Measurements from ENCODE around the gene CHCT1.

CHCT1 gene

GRCh38 chr17:60442271-60443173 lies 20.2 kb downstream of the CHCT1 start:
- DNase-seq (ENCODE audit: low spot score) = no peak

GRCh38 chr17:60443713-60444112 lies 21.4 kb downstream of the CHCT1 start:
- no peak for DNase-seq (ENCODE audit: low spot score)

- DNase-seq (ENCODE audit: low spot score) = no peak
These were observed 22.9 kb downstream of the CHCT1 start for GRCh38 chr17:60445144-60445543.

GRCh38 chr17:60447375-60447774 lies 25.1 kb downstream of the CHCT1 start:
- DNase-seq (ENCODE audit: low spot score) = no peak

GRCh38 chr17:60451071-60451470 lies 28.8 kb downstream of the CHCT1 start:
- DNase-seq (ENCODE audit: low spot score) = no peak

GRCh38 chr17:60451965-60452364 lies 29.7 kb downstream of the CHCT1 start:
- DNase-seq (ENCODE audit: low spot score) = no peak

GRCh38 chr17:60455378-60455777 lies 33.1 kb downstream of the CHCT1 start:
- DNase-seq (ENCODE audit: low spot score) = no peak

GRCh38 chr17:60457148-60457547 lies 34.9 kb downstream of the CHCT1 start:
- DNase-seq (ENCODE audit: low spot score) = no peak

GRCh38 chr17:60461584-60461983 lies 39.3 kb downstream of the CHCT1 start:
- DNase-seq (ENCODE audit: low spot score) = no peak

- DNase-seq (ENCODE audit: low spot score) = no peak
These were observed 41.0 kb downstream of the CHCT1 start for GRCh38 chr17:60463157-60463835.

- DNase-seq (ENCODE audit: low spot score) = no peak
These were observed 42.1 kb downstream of the CHCT1 start for GRCh38 chr17:60464343-60464742.

- no peak for DNase-seq (ENCODE audit: low spot score)
These were observed 46.1 kb downstream of the CHCT1 start for GRCh38 chr17:60468371-60468770.

GRCh38 chr17:60471451-60471850 lies 49.2 kb downstream of the CHCT1 start:
- no peak for DNase-seq (ENCODE audit: low spot score)

- DNase-seq (ENCODE audit: low spot score) = no peak
These were observed 50.2 kb downstream of the CHCT1 start for GRCh38 chr17:60472449-60472848.

GRCh38 chr17:60473788-60474187 lies 51.5 kb downstream of the CHCT1 start:
- DNase-seq (ENCODE audit: low spot score) = no peak
